Measurements from ENCODE around the gene GNB1L.

GNB1L gene

GRCh38 chr22:19798891-19799293 lies 55.8 kb downstream of the GNB1L start:
- H3K4me3 ChIP-seq (ENCODE audit: low read depth in 1 of 2, low read length in 1 of 2): no peak overlapping the region
- no peak for TF ChIP-seq CTCF (IDR thresholded peaks at IDR 0.05)
- no peaks in the 10 kb centered on the region for H3K27me3 ChIP-seq
- no peak overlapping the region for H3K27ac ChIP-seq
- H3K9me3 ChIP-seq: no peaks in the 10 kb centered on the region
- no peaks in the 10 kb centered on the region for H3K36me3 ChIP-seq
- no peaks in the 10 kb centered on the region for H3K4me1 ChIP-seq (ENCODE audit: control insufficient read depth in 1 of 2, insufficient read depth in 1 of 2, low read depth in 1 of 2, low read length in 1 of 2)

GRCh38 chr22:19798003-19798665 lies 56.5 kb downstream of the GNB1L start:
- Histone ChIP-seq H3K4me3 (ENCODE audit: low read depth in 1 of 2, low read length in 1 of 2) (no peak overlapping the region), H3K27ac (no peak overlapping the region), H3K4me1 (ENCODE audit: control insufficient read depth in 1 of 2, insufficient read depth in 1 of 2, low read depth in 1 of 2, low read length in 1 of 2) (no peaks in the 10 kb centered on the region), H3K36me3 (no peaks in the 10 kb centered on the region), H3K9me3 (no peaks in the 10 kb centered on the region), H3K27me3 (no peaks in the 10 kb centered on the region)
- no peak for TF ChIP-seq CTCF (IDR thresholded peaks at IDR 0.05)

- Histone ChIP-seq H3K27me3 (no peaks in the 10 kb centered on the region), H3K27ac (no peak overlapping the region), H3K4me1 (ENCODE audit: control insufficient read depth in 1 of 2, insufficient read depth in 1 of 2, low read depth in 1 of 2, low read length in 1 of 2) (no peaks in the 10 kb centered on the region), H3K4me3 (ENCODE audit: low read depth in 1 of 2, low read length in 1 of 2) (no peak overlapping the region), H3K36me3 (no peaks in the 10 kb centered on the region), H3K9me3 (no peaks in the 10 kb centered on the region)
- TF ChIP-seq CTCF (IDR thresholded peaks at IDR 0.05): no peak
Observed at GRCh38 chr22:19797086-19798002, 57.3 kb downstream of the GNB1L start.

- H3K9me3 ChIP-seq: no peaks in the 10 kb centered on the region
- no peaks in the 10 kb centered on the region for H3K36me3 ChIP-seq
- H3K27ac ChIP-seq: no peak overlapping the region
- H3K4me1 ChIP-seq (ENCODE audit: control insufficient read depth in 1 of 2, insufficient read depth in 1 of 2, low read depth in 1 of 2, low read length in 1 of 2): no peaks in the 10 kb centered on the region
- no peaks in the 10 kb centered on the region for H3K27me3 ChIP-seq
- H3K4me3 ChIP-seq (ENCODE audit: low read depth in 1 of 2, low read length in 1 of 2): no peak overlapping the region
- no peak for TF ChIP-seq CTCF (IDR thresholded peaks at IDR 0.05)
Observed at GRCh38 chr22:19796160-19796559, 58.5 kb downstream of the GNB1L start.

GRCh38 chr22:19795617-19796008 lies 59.1 kb downstream of the GNB1L start:
- no peaks in the 10 kb centered on the region for H3K9me3 ChIP-seq
- H3K27ac ChIP-seq: no peak overlapping the region
- no peak overlapping the region for H3K4me3 ChIP-seq (ENCODE audit: low read depth in 1 of 2, low read length in 1 of 2)
- no peaks in the 10 kb centered on the region for H3K36me3 ChIP-seq
- TF ChIP-seq CTCF (IDR thresholded peaks at IDR 0.05): no peak
- no peaks in the 10 kb centered on the region for H3K27me3 ChIP-seq
- H3K4me1 ChIP-seq (ENCODE audit: control insufficient read depth in 1 of 2, insufficient read depth in 1 of 2, low read depth in 1 of 2, low read length in 1 of 2): no peaks in the 10 kb centered on the region
